AG10803 (cell line): ENCODE data around the gene TMEM209.

Source experiments
- DNase-seq: peaks from one replicate; pipeline ENCODE4 v3.0.0; 2010; ENCODE audit warnings: low read depth
- H3K4me3 ChIP-seq: 2 replicates; pipeline ENCODE4 v1.5.1; 2011; ENCODE audit warnings: mild to moderate bottlenecking, low read length, control low read depth
- CTCF ChIP-seq: conservative IDR thresholded peaks from 2 replicates; pipeline ENCODE4 v1.5.1; 2011; ENCODE audit warnings: mild to moderate bottlenecking, low read length, control low read depth, inconsistent platforms

The TMEM209 gene

DNA sequence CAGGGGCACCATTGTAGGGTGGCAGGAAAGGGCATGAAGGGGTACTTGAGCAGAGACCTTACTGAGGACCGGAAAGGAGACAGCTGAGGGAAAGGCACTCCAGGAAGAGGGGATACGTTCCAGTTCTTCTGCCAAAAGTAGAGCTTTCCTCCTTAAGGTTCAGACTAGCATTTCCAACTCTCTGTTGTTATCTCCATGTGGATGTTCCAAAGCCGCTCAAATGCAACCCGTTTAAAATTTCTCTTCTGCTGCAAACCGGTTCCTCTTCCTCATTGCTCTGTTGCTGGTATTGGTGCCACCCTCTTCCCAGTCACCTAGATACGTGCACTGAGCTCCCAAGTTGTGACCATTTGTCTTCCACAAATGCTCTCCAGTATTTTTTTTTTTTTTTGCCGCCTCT is 47.5 kb downstream of the TMEM209 start:
- no peak for TF ChIP-seq CTCF
- DNase-seq: no peak

GRCh38 chr7:130156140-130156539 is 49.1 kb downstream of the TMEM209 start:
- TF ChIP-seq CTCF: no peak
- no peak overlapping the region for H3K4me3 ChIP-seq
- DNase-seq: no peak

More for the DNA sequence above, 47.5 kb downstream of the TMEM209 start:
- no peak overlapping the region for H3K4me3 ChIP-seq

GRCh38 chr7:130154501-130155317 is 50.5 kb downstream of the TMEM209 start:
- peak; percentile 16; the same call in 1 of the 2 replicates for TF ChIP-seq CTCF
- no peak for DNase-seq
- H3K4me3 ChIP-seq: no peak overlapping the region

GRCh38 chr7:130154131-130154500 is 51.1 kb downstream of the TMEM209 start:
- no peak for DNase-seq
- H3K4me3 ChIP-seq: no peak overlapping the region
- no peak for TF ChIP-seq CTCF

GRCh38 chr7:130153211-130153908 is 51.8 kb downstream of the TMEM209 start:
- H3K4me3 ChIP-seq: no peak overlapping the region
- TF ChIP-seq CTCF: no peak
- DNase-seq: no peak

DNA sequence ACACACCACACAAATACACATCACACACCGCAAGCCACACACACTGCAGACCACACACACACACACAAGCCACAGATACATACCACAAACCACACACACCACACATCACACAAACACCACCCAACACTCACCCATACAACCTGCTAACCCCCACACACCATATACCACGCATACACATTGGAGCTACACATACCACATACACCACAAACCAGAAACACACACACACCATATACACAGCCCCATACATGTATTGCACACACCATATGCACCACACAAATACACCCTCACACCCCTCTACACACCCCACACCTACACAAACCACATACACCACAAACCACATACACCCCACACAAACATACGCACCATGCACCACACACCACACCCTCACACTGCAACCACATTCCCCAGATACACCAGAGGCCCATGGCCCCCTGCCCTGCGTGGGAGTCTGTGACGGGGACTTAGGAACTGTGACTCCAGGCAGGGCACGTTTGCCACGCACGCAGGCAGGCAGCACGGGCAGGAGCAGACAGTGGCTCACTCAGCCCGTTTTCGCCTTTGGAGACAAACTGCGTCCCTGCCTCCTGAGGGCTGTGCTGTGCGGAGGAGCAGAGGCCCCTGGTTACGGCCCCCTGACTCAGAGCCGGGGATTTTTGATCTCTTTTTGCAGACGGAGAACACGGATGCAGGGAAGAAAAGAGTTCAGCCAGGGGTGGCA is 52.6 kb downstream of the TMEM209 start:
- TF ChIP-seq CTCF: no peak
- peak; percentile 43 for DNase-seq
- H3K4me3 ChIP-seq: no peak overlapping the region
